Loucy (cell line): Measurements from ENCODE around the gene COL8A1.

Experiments used
- H2AFZ ChIP-seq: fragments of 200-600 bp; sonication (generic); 2 replicates; pipeline ENCODE4 v1.6.0; 2016; ENCODE audit warnings: antibody characterized with exemption, mild to moderate bottlenecking, low read length, moderate library complexity
- H3F3A ChIP-seq: fragments of 200-600 bp; 2 replicates; pipeline ENCODE4 v1.6.0; 2016; ENCODE audit warnings: antibody characterized with exemption, low read depth, mild to moderate bottlenecking
- H3K27me3 ChIP-seq: fragments of 200-600 bp; sonication (generic); 2 replicates; pipeline ENCODE4 v1.6.1; 2014; ENCODE audit warnings: low read length, mild to moderate bottlenecking; ENCODE audit not compliant: insufficient read depth, poor library complexity, severe bottlenecking
- H3K36me3 ChIP-seq: fragments of 200-600 bp; sonication (generic); 2 replicates; pipeline ENCODE4 v1.6.1; 2016; ENCODE audit warnings: low read length; ENCODE audit not compliant: insufficient read depth
- H3K4me1 ChIP-seq: fragments of 200-600 bp; sonication (generic); 2 replicates; pipeline ENCODE4 v1.5.1; 2014; ENCODE audit warnings: low read length, mild to moderate bottlenecking; ENCODE audit not compliant: insufficient read depth, poor library complexity, severe bottlenecking
- H3K4me2 ChIP-seq: fragments of 200-600 bp; sonication (generic); 2 replicates; pipeline ENCODE4 v1.6.0; 2014; ENCODE audit warnings: antibody characterized with exemption, low read length, low read depth, mild to moderate bottlenecking; ENCODE audit not compliant: poor library complexity, severe bottlenecking
- H3K4me3 ChIP-seq: fragments of 200-600 bp; sonication (generic); 2 replicates; pipeline ENCODE4 v1.5.1; 2014; ENCODE audit warnings: low read length, mild to moderate bottlenecking, mixed read lengths; ENCODE audit not compliant: poor library complexity, severe bottlenecking
- H3K79me2 ChIP-seq: fragments of 200-600 bp; sonication (generic); 2 replicates; pipeline ENCODE4 v1.6.1; 2014; ENCODE audit warnings: low read length; ENCODE audit not compliant: insufficient read depth
- H3K9ac ChIP-seq: fragments of 200-600 bp; sonication (generic); 2 replicates; pipeline ENCODE4 v1.6.0; 2014; ENCODE audit warnings: mild to moderate bottlenecking, low read depth, low read length, moderate library complexity; ENCODE audit not compliant: poor library complexity, severe bottlenecking
- H3K9me2 ChIP-seq: fragments of 200-600 bp; sonication (generic); replicated peaks from 2 replicates; pipeline ENCODE4 v1.6.1; 2016; ENCODE audit warnings: low read depth, low read length, mixed read lengths
- H3K9me3 ChIP-seq: fragments of 200-600 bp; sonication (generic); 2 replicates; pipeline ENCODE4 v1.6.1; 2014; ENCODE audit warnings: mild to moderate bottlenecking, antibody characterized with exemption, low read length, low read depth; ENCODE audit not compliant: insufficient read depth
- H4K20me1 ChIP-seq: fragments of 200-600 bp; sonication (generic); 2 replicates; pipeline ENCODE4 v1.6.0; 2014; ENCODE audit warnings: antibody characterized with exemption, low read length, mild to moderate bottlenecking; ENCODE audit not compliant: insufficient read depth, poor library complexity, severe bottlenecking
- EZH2phosphoT487 ChIP-seq: fragments of 200-600 bp; IDR thresholded peaks from 2 replicates; pipeline ENCODE4 v1.6.1; 2018; ENCODE audit warnings: antibody characterized with exemption, mild to moderate bottlenecking, moderate library complexity, borderline replicate concordance
- TF ChIP-seq, protein P1 (sequence below): fragments of 200-600 bp; sonication (generic); conservative IDR thresholded peaks from 2 replicates; pipeline ENCODE4 v1.5.1; 2014; ENCODE audit warnings: mild to moderate bottlenecking, antibody characterized with exemption, low read length

Gene COL8A1

DNA sequence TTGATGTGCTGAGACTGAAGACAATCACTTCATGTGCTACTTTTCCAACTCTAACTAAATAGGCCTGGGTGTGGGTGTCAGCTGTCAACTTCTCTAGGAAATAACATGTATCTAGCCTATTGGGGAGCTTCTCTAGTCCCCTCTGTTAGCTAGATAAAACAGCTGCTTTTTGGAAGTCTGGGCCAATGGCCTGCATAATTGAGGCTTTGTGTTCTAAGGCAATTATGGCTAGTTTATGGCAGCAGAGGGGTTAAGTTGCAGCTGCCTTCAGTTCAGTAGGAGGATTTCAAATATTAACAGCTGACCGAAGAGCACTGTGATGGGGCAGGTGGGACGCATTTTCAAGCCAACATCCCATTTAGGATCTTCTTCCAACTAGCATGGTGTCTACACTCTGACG lies 6.4 kb downstream of the COL8A1 start:
- TF ChIP-seq, protein P1, sequence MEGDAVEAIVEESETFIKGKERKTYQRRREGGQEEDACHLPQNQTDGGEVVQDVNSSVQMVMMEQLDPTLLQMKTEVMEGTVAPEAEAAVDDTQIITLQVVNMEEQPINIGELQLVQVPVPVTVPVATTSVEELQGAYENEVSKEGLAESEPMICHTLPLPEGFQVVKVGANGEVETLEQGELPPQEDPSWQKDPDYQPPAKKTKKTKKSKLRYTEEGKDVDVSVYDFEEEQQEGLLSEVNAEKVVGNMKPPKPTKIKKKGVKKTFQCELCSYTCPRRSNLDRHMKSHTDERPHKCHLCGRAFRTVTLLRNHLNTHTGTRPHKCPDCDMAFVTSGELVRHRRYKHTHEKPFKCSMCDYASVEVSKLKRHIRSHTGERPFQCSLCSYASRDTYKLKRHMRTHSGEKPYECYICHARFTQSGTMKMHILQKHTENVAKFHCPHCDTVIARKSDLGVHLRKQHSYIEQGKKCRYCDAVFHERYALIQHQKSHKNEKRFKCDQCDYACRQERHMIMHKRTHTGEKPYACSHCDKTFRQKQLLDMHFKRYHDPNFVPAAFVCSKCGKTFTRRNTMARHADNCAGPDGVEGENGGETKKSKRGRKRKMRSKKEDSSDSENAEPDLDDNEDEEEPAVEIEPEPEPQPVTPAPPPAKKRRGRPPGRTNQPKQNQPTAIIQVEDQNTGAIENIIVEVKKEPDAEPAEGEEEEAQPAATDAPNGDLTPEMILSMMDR = no peak
- no peak for TF ChIP-seq EZH2phosphoT487
- H3F3A ChIP-seq = no peaks in the 10 kb centered on the region
- H3K4me3 ChIP-seq = no peak overlapping the region
- H2AFZ ChIP-seq = no peak overlapping the region
- no peaks in the 10 kb centered on the region for H3K79me2 ChIP-seq
- no peaks in the 10 kb centered on the region for H4K20me1 ChIP-seq
- no peaks in the 10 kb centered on the region for H3K4me1 ChIP-seq
- H3K9me2 ChIP-seq = no peaks in the 10 kb centered on the region
- H3K4me2 ChIP-seq = no peak overlapping the region
- no peaks in the 10 kb centered on the region for H3K36me3 ChIP-seq
- no peaks in the 10 kb centered on the region for H3K9me3 ChIP-seq
- no peaks in the 10 kb centered on the region for H3K27me3 ChIP-seq
- no peak overlapping the region for H3K9ac ChIP-seq

DNA sequence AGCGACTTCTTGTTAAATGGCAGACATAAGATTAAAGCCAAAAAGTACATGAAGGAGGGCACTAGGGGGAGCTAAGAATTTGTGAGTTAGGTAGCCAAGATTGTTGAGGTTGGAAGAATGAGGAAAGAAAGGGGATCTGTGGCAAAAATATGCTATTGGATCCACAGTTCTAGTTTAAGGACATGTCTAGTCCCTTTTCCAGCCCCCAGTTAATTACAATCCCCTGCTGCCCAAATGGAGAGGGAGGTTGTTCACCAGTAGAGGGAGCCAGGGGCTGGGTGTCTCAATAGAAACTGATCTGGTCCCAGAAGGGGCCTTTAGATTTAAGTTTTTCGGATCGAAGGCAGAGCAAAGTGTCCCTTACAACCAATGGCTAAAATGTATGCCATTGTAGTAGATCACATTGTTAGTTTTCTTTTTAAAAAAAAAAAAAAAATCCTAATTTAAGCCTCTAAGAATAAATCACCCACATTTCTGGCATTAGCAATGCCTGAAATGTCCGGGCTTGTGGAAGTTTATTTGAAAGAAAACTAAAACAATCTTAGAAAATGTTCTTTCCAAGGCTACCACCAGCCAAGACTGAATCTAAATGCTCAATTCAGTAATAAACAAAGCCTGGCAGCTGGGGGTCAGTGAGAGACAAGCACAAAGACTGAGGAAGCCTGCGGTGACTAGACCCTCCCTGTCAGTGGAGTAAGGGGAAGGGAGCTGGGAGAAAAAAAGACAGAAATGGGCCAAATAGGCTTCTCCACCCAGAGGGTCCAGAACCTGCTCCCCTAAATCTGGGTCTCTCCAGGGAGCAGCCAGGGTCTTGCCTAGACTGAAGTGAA lies 7.1 kb downstream of the COL8A1 start:
- Histone ChIP-seq H3K4me3 (no peak overlapping the region), H3K4me2 (no peak overlapping the region), H3K79me2 (no peaks in the 10 kb centered on the region), H3K9me3 (no peaks in the 10 kb centered on the region), H4K20me1 (no peaks in the 10 kb centered on the region), H3K27me3 (no peaks in the 10 kb centered on the region), H3K9ac (no peak overlapping the region), H2AFZ (no peak overlapping the region), H3K9me2 (no peaks in the 10 kb centered on the region), H3K4me1 (no peaks in the 10 kb centered on the region), H3F3A (no peaks in the 10 kb centered on the region), H3K36me3 (no peaks in the 10 kb centered on the region)
- TF ChIP-seq, protein P1 = peak; percentile 97
- TF ChIP-seq EZH2phosphoT487 = no peak

DNA sequence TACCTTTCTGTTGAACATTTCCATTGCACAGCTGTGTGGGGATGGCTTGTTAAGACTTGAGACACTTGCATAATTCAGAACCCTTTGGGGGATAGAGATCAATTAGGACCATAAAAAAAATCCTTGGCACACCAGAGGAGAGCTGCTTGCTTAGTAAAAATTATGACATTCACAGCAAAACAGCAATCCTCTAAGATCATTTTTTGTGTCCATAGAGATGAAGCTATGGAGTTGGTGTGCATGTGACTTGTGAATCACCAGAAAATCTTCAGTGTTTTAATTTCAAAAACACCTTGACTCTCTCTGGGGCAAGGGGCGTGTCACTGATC lies 7.7 kb downstream of the COL8A1 start:
- no peaks in the 10 kb centered on the region for H3K79me2 ChIP-seq

More for the DNA sequence above, 7.7 kb downstream of the COL8A1 start:
- TF ChIP-seq EZH2phosphoT487 = no peak
- TF ChIP-seq, protein P1 = no peak
- Histone ChIP-seq H3K9me3 (no peaks in the 10 kb centered on the region), H3K4me1 (no peaks in the 10 kb centered on the region), H3K27me3 (no peaks in the 10 kb centered on the region), H3K4me2 (no peak overlapping the region), H4K20me1 (no peaks in the 10 kb centered on the region), H3K9ac (no peak overlapping the region), H2AFZ (no peak overlapping the region), H3F3A (no peaks in the 10 kb centered on the region), H3K4me3 (no peak overlapping the region), H3K36me3 (no peaks in the 10 kb centered on the region), H3K9me2 (no peaks in the 10 kb centered on the region)
